Measurements from ENCODE around the gene SLPI. TPM values are rescaled to one million over a fixed set of nuclear protein-coding genes. Genes with fewer than 3 reads are reported as not detected.

Gene SLPI, protein sequence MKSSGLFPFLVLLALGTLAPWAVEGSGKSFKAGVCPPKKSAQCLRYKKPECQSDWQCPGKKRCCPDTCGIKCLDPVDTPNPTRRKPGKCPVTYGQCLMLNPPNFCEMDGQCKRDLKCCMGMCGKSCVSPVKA
- polyA plus RNA-seq (2014; cell fraction: cytosol; rRNA removed): not detected in 2 replicates
- polyA plus RNA-seq (2014; cell fraction: nucleus; rRNA removed): not detected in 2 replicates

DNA sequence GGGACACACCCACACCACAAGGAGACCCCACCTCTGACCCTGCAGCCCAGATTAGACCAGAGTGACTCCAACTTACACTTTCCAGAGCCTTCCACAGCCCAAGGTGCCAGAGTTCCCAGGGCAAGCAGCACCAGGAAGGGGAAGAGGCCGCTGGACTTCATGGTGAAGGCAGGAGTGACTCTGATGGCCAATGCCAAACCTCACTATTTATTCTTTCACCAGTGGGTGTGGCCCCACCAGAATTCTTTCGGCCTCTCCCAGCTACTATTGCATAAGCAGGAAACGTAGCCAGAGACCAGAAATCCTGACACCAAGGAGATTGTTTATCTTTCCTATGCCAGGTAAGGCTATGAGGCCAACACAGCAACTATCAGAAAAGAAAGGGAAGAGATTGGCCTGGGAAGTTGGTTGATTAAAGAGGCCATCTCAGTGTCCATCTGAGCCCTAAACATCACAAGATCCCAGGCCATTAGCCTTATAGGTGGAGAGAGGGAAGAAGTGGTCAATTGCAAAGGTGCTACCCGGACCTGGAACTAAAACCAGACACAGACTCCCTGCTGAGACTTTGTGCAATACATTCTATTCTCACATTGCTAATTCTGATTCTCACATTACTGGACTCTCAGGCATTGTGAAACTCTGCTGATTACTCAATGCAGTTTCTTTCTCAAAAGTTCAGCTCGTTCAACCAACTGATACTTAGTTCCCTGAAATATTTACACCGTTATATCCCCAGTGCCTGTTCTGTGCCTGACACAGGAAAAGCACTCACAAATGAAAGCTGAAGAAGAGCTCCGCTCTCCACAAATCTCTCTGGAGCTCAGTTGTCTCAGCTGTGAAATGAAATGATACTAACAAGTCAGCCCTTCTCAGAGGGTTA lies at the start of gene SLPI:
Gene SLPI (minus strand): TSS at position 182 of the 880 bp plus-strand sequence. CDS start 21 bp downstream, at position 161.
- no peak for DNase-seq (ENCODE audit: low spot score)

DNA sequence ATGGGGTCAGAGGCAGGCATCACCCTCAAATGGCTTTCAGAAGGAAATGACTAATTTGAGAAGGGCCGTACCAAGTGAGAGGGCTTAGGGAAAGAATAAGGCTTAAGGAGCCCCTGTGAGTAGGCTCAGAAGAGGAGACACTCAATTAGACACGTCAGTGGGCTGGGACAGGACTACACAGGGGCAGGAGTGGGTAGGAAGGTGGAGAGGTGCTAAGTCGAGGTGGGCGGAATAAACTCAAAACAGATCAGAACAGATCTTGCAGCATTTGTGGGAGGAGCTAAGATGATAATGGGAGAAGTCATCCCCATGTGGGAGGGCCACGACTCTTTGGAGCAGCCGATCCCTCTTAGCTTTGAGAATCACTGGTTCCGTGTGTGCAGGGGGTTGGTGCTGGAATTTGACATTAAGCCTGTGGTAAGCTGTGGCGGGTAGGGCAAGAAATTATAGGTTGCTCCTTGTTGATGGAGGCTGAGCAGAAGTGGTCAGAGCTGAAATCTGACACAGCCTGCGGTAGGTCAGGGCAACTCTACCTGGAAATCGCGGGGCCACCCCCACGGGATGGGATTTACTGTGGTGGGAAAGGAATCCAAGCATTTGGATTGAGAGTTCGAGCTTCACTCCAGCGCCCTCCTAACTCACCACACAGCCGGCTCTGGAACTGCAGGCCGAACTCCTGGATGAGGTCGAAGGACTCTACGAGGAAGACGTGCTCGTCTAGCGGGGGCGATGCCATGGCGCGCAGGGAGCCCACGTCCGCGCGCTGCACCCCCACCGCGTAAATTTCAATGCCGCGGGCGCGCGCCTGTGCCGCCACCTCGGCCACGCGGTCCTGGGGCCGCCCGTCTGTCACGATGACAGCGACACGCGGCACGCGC lies 49.5 kb upstream of the SLPI start:
- DNase-seq (ENCODE audit: low spot score): no peak

DNA sequence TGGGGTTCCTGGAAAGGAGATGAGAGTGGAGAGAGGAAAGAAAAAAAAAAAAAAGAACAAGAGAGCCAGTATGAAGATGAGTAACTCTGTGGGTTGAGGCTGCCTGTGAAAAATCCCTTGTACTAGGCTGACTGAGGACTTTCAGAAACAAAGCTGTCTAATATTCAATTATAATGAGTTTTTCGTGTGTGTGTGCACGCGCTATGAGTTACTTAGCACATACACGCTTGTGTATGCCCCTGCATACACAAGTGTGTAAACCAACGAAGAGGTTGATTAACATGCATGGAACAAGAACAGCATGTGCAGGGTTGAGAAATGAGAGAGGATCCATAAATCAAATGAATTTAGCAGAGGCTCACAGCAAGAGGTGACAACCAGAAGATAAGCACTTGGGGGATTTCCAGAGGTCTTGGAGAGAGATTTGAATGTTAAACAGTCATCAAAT lies 47.5 kb upstream of the SLPI start:
- no peak for DNase-seq (ENCODE audit: low spot score)

DNA sequence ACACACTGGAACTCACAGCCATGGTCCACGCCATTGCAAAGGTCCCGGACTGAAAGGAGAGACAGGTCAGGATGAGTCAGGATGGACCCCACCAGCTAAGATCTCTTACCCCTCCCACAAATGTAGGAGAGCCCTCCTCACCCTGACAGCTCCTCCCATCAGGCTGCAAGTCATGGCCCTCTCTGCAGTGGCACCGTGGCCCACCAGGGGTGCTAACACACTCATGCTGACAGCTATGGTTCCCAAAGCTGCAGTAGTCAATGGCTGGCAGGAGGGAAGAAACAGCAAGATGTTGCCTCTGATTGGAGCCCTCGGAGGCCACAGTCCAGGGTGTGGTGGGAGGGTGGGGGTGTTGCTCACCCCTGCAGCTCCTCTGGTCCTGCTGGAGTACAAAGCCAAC lies 46.6 kb upstream of the SLPI start:
- DNase-seq (ENCODE audit: low spot score): peak; percentile 58

DNA sequence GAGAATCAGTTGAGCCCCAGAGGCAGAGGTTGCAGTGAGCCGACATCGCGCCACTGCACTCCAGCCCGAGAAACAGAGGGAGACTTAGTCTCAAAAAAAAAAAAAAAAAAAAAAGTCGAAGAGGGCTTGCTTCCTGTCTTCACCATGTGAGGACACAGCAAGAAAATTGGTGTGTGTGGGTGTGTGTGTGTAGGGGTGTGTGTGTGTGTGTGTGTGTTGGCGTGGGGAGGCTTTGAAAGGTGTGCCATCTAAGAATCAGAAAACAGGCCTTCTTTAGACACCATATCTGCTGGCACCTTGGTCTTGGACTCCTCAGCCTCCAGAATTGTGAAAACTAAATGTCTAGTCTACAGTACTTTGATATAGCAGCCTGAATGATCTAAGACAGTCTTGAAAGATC lies 45.4 kb upstream of the SLPI start:
- DNase-seq (ENCODE audit: low spot score): no peak

DNA sequence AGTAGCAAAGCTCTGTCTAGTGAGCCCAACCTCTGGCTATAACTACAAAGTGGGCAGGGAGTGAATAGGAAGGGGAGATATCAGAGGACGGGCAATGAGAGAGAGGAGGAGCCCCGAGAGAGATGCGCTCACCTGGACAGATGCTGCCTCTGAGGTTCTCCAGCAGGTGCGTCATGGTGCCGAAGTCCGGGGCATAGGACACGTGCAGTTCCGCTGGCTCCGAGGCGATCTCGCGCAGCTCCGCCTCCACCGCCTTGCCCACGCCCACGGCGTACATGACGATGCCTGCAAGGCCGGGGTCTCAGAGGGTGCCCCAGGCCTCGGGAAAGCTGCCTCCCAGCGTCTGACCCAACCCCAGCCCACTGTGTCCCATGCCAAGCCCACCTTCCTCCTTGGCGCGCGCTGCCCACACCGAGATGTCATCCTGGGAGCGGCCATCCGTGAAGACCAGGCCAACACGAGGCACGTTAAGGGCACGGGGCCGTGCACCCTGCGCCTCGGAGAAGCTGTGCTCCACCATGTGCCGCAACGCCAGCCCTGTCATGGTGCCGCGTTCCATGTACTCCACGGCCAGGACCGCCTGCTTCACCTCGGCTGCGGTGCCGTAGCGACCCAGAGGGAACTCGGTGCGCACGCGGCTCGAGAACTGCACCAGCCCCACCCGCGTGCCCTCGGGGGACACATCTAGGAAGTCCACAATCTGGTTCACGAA lies 43.6 kb upstream of the SLPI start:
- DNase-seq (ENCODE audit: low spot score): no peak

DNA sequence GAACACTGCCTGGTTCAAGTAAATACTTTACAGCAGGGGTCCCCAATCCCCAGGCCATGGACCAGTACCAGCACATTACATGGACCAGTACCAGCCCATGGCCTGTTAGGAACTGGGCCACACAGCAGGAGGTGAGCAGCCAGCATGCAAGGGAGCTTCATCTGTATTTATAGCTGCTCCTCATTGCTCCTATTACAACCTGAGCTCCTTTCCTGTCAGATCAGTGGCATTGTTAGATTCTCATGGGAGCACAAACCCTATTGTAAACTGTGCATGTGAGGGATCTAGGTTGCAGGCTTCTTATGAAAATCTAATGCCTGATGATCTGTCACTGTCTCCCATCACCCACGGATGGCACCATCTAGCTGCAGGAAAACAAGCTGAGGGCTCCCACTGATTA lies 40.3 kb upstream of the SLPI start:
- no peak for DNase-seq (ENCODE audit: low spot score)

DNA sequence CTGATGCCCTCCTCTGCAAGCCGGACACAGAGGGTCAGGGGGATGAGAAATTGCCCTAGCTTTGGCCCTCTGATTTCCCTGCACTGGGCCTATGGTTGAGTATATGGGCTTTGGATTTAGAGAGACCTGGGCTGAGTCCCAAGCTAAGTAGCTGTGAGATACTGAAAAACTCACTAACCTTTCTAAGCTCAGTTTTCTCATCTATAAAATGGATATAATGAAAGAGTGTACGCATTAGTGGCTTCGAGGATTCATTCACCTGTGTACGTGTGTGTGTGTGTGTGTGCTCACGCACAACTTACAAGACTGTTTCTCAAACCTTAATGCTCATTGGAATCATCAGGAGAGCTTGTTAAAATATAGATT lies 39.6 kb upstream of the SLPI start:
- no peak for DNase-seq (ENCODE audit: low spot score)

DNA sequence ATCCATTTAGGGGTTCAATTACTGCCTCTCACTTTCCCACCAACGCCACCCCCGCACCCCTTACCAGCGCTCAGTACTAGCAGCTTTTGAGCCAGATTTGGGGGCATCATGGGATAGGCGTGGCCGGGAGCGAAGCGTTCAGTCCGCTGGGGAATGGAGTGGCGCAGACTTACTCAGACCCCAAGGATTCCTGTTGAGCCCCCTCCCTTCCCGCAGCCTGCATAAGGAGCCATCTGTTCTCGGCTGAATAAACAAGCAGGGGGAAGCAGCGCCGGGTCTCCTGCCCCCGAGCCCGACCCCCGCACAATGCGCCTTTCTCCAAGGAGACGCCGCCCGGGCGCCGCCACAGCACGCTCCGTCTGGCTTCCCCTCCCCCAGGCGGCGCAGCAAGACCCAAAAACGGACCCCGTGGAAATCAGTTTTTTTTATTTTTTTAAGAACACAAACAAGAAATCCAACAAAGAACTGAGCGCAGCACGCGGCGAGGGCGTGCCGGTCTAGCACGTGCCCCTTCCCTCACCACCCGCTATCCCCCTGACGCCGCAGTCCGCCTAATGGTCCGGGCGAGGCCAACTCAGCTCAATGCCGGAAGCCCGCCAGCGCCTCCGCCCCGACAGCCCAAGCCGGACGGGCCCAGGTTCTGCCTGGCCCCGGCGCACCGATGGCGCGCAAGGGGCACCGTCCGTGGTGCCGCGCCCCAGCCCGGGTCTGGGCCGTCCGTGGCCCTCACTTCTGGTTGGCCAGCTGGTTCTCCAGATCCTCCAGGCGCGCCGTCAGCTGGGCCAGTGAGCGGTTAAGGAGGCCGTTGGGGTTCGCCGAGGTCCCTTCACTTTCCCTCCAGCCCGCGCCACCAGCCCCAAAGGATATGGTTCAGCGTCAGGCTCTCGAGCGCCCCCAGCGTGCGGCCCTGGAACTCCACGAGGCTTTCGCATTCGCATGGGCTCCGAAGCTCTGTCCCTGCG lies 39.0 kb upstream of the SLPI start:
- DNase-seq (ENCODE audit: low spot score): peak; percentile 63

DNA sequence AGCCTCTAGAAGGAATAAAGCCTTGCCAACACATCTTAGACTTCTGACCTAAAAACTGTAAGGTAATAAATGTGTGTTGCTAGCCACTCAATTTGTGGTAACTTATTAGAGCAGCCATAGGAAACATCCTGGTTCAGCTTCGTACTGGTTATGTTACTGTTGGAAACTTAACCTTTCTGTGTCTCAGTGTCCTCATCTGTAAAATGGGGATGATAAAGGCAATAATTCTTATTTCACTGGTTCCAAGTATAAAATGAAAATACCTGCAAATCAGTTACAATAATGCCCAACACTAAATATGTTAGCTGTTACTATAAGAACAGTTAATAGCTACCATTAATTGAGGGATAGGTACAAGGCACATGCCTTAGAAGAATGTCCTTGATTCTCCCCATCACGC lies 38.0 kb upstream of the SLPI start:
- no peak for DNase-seq (ENCODE audit: low spot score)

DNA sequence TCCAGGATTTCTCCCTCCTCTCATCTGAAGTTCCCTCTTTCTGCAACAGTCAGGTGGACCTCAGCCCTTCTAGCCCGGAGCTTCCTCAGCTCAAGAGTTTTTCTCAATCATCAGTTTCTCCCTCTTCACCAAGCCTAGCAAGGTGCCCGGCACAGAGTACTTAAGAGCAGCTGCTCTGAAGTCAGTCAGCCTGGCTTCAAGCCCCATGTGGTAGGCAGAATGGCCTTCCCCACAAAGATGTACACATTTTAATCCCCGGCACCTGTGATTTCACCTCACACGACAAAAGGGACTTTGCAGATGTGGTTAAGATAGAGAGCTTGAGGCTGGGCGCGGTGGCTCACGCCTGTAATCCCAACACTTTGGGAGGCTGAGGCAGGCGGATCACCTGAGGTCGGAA lies 37.2 kb upstream of the SLPI start:
- no peak for DNase-seq (ENCODE audit: low spot score)

DNA sequence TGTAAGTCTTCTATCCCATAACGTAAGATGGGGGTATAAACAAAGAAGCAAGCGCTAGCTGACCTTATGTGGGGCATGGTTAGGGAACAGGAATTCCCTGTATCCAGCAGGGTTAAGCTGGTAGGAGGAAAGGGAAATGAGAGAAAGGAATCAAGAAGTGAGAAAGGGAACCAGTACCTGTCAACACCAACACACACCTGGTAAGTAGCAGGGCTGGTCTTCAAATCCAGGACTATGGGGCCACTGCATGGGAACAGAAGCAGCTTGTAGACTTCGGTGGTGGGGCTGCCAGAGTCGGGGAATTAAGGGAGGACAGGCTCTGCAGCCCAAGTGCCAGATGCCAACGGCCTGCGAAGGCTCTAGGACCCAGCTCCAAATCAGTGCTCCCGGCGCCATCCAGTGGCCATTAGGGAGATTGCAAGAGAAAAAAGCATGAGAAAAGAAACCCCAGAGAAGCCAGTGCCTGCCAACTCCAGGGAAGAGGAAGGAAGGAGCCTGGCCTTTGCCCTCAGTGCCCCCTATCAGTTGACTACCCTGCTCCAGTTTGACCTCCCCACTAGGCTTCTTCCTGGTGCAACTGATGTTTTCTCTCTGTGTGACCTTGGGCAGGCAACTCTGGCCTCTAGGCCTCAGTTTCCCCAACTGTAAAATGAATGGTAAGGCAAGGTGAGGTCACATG lies 36.5 kb upstream of the SLPI start:
- peak; percentile 83 for DNase-seq (ENCODE audit: low spot score)

DNA sequence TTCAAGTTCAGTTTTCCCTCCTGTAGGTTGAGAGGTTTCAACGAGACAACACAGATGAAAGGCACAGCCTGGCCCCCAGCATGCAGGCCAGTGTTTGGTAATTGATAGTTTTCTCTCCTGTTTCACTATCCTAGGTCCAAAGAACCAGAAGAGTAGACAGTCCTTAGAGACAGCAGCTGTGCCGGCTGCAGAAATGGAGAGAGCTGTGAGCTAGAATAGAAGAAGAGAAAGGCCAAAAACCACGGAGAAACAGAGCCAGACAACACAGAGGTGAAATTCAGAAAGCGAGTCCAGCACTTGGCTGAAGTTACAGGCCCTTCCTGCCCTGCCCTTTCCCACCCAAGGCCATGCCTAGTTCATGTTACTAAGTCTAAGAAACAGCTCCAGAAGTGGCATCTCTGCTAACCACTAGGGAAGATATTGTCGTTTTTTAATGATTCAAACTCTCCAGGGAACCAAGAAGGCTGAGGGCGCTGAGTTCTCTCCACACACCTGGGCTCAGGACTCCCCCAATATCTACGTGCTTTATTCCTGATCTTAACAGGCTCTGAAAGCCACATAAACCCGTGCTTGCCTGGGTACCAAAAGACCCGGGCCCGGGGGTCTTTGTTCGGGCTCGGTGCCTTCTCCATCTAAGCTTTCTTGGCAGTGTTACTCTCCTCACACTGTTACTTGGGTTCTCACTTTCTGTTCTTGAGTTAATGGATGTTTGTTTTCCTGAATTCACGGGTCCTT lies 35.7 kb upstream of the SLPI start:
- no peak for DNase-seq (ENCODE audit: low spot score)

DNA sequence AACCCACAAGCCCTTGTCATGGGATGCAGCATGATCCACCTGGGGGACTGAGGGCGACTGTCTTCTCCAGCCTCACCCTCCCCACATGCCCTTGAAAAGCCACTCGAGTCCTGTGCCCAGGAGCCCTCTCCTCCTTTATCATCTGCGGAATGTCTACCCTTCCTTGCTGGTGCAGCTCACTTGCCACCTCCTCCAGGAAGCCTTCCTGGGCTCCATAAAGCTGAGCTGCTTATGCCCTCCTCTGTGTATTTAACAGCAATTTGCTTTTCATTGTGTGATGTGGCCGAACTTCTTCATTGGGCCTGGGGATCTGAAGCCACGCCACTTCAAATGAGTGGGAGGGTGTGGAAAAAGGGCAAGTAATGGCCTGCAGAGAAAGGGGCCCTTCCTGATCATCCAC lies 34.5 kb upstream of the SLPI start:
- DNase-seq (ENCODE audit: low spot score): no peak

DNA sequence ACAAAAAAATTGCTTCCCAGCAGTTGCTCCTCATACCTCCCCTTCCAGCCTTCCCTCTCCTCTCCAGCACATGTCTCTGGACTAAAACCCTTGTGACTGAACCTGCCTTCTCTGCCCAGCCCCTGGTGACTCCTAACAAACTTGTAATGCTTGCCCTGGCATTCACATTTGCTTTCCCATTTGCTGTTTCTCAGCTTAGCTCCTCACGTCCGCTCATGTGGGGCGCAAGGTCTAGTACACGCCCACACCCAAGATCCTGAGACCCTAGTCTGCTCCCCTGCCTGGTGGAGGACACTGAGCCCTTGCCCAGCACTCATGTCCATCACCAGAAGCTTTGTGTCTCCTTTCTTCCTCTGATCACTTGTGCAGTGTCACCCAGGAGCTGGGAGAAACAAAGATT lies 34.0 kb upstream of the SLPI start:
- DNase-seq (ENCODE audit: low spot score): no peak

DNA sequence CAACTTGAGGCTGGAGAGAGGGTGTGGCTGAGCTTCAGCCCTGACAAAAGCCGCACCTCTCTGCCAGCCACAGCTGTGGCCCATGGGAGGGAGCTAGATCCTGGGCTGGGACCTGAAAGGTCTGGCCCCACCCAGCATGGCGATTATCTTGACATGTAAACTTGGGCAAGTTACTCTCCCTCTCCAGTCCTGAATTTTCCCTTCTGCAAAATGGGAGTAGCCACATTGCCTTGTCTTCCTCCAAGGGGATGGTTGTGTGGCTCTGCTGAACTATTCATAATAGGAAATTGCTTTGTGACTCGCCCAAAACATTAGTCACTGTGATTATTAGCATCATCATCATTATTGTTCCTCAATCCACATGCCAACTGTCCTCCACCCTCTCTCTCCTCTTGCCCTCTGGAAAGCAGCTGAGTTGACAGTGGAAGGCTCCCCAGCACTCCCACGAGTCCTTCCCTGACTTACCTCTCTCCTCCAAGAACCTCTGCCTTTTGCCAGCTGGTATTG lies 29.2 kb upstream of the SLPI start:
- no peak for DNase-seq (ENCODE audit: low spot score)

DNA sequence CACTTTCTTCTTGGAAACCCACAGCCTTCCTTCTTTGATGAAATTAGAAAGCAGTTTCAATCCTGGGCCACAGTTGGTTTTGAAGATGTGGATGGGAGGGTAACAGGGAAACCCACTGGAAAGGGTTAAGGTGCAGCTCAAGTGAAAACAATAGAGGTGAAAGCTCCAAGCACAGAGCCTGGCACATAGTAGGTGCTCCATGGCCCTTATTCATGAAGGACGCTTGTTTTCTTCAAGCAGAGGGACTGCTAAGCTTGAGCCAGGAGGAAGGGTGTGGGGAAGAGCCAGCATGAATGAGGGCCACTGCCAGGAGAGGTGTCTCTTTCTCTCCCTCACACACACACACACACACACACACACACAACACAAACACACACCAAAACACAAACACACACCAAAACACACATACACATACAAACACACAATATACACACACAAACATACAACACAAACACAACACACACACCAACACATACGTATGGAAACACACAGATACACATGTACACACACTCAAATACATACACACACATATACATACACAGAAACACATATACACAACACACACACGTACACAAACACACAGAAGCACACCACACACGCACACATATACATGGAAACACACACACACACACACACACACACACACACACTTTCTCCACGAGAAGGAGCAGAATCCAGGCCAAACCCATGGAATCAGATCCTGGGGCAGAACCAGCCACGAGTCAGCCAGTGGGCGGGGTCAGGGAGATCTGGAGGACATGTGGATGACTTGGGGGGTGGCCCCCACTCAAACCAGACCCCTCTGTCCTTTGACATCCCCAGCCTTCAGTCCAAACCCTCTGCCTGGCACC lies 28.6 kb upstream of the SLPI start:
- no peak for DNase-seq (ENCODE audit: low spot score)

DNA sequence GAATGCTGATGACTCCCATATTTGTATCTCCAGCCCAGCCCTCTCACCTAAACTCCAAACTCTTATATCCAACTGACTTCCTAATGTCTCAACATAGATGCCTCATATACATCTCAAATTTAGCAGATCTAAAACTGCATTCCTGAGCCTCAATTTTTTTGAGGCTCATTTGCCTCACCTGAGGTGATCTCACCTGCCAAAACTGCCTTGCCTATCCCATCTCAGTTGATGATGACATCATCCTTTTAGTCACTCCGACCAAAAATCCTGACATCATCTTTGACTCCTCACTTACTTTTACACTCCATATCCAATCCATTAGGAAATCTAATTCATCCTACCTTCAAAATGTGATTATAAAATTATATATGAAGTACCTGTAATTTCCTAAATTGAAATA lies 25.6 kb upstream of the SLPI start:
- no peak for DNase-seq (ENCODE audit: low spot score)

All from SK-N-DZ (cell line).